ENCODE measurements around the gene CDNF.

CDNF gene

GRCh38 chr10:14787938-14788337 is 49.9 kb downstream of the CDNF start:
- no peak for DNase-seq (ENCODE audit: low read depth)

DNA sequence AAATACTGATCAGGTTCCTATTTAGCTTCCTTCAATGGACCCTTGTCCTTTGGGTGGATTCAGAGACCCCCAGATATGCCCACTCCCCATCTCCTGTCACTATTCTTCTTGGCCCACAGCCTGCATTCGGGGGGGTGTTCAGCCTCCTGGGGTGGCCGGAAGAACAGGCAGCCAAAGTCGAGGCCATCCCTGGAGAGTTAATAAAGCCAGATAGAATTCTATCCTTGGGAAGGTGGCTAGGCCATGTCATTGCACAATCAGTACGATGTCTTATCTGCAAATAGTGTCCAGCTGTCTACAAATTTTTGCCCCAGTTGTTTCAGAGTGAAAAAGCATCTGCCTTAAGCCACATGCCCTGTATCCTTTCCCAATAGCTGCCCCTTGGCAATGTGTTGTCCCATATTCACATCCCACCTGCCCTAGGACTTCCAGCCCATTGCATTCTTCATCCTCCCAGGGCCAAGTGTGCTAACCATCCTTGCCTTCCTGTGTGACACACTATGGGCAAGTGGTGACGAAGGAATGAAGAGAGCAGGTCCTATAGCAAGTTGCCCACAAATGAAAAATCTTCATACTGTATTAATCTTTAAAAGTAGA is 53.3 kb downstream of the CDNF start:
- DNase-seq (ENCODE audit: low read depth), result no peak

DNA sequence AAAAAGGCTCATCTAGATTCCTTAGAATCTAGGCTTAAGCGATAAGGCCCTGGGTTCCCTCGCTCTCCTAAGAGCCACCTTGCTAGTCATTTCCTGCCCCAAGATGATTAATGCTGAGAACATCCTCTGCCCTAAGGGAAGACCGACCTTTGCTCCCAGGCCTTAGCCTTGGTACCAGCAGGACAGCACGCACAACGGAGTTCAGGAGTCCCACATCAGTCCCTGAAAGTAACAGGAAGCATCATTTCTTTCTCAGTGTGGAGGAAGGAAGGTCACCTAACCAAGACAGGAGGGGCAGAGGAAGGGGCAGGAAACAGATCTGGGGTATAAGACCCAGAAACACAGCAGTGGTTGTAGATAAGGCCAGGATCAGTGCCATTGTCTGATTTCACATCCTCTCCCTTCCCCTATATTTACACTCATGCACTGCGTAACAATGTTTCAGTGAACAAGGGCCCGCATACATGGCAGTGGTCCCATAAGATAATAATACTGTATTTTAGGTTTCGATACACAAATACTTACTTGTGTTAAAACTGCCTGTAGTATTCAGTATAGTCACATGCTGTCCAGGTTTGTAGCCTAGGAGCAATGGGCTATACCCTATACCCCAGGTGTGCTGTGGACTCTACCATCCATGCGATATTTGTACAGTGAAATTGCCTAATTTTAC is 55.0 kb downstream of the CDNF start:
- peak; percentile 40 for DNase-seq (ENCODE audit: low read depth)

DNA sequence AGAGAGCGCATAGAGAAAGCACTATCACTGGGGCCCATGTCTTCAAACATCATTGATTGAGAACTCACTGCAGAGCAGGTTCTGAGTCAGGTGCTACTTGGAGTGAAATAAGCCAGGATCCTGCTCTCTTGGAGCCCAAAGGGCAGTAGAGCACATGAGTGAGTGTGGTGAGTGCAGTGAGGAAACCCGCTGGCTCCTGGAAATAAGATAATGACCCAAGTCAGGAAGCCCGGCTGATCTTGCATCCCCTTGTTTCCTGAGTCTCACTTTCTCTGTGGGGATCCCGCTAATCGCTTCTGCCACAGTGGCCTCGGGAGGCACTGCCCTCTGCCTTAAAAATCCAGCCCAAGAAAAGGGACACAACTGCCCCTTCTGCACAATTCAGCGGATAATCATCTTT is 56.1 kb downstream of the CDNF start:
- DNase-seq (ENCODE audit: low read depth), result no peak

DNA sequence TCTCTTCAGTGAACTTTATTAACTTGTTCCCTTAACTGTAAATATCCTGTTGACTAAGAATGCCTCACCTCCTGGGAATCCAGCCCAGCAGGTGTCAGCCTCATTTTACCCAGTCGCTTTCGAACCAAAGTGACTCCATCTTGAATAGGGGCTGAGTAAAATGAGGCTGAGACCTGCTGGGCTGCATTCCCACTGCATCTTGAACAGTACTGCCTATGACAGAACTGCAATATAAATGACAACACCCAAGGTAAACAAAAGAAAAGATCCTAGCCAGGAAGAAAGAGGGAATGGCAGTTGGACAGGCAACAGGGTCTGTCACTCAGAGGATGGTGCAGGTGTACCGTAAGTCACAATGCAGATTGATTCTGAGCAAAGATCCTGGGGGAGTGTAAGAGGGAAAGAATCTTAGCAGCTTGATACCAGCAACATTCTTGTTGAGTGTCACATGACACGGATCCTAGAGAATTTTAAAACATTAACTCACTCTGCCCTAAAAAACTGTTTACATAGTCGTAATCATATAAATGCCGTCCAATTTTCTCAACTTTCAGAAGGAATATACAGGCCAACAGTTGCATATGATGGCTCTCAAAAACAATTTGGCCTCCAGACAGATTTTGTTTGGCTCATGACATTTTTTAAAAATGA is 58.7 kb downstream of the CDNF start:
- DNase-seq (ENCODE audit: low read depth), result peak; percentile 7

DNA sequence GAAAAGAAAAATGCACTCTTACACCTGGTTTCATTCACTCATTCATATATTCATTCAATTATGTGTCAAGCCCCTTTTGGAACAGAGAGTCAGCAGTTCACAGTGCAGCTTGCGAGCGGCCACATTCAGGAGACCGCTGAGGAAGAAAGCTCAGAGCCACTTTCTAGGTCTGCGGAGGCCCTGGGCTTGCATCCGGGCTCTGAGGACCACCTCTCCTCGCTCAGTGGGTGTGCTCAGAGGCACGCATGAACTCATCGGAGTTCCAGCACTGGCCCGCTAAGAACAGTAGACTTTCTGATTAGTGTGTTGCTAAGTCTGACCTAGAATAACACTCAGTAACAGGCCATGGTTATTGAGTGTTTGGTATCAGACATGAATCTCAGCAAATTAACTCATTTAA is 61.3 kb downstream of the CDNF start:
- no peak for DNase-seq (ENCODE audit: low read depth)

DNA sequence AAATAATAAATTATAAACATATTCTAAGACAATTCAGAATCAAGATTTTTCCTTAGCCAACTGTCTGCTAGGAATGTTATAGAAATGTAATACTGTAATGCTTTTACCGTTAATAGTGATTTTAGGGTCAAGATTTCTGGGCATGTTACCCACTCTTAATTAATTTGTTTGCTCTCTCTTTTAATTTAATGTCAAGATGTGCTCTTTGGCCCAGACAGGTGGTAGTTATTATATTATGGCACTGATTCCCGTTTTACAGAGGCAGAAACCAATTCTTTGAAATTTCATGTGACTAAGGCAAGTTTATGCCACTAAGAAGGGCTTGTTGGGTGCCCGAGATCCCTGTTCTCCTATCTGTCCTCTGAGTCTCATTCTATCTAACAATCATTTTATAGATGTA is 62.2 kb downstream of the CDNF start:
- DNase-seq (ENCODE audit: low read depth), result no peak

GRCh38 chr10:14774797-14775196 is 63.0 kb downstream of the CDNF start, which contains the start of gene FAM107B:
FAM107B (minus strand) TSS chr10:14774897; CDS start chr10:14774663, 234 bp downstream.
- DNase-seq (ENCODE audit: low read depth), result no peak

- no peak for DNase-seq (ENCODE audit: low read depth)
Measured at GRCh38 chr10:14774214-14774580, 63.6 kb downstream of the CDNF start.

- DNase-seq (ENCODE audit: low read depth), result no peak
Measured at GRCh38 chr10:14773551-14774213, 64.2 kb downstream of the CDNF start.

GRCh38 chr10:14772399-14772798 is 65.4 kb downstream of the CDNF start:
- DNase-seq (ENCODE audit: low read depth), result no peak

DNA sequence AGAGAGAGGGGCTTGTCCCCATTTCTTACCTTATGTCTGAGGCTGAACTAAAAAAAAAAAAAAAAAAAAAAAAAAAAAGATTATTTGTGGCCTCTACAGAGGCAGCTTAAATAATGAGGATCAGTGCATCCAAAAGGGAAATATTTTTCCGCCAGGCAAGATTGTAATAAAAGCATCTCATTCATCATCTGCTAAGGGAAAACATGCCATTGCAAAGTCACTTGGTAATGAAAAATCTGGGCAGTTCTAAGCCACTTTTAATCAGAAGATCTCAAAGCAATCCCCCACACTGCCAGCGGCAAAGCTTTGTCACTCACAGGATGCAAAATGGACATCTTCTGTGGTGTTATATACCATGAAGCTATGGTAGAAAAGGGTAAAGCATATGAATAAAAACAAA is 66.9 kb downstream of the CDNF start:
- no peak for DNase-seq (ENCODE audit: low read depth)
